Mesodermal cell (in vitro differentiated cells): ENCODE data around the gene PGLYRP3.

Source experiments
- H3K27ac ChIP-seq: 2 replicates; pipeline ENCODE4 v1.7.0; 2013; ENCODE audit warnings: mild to moderate bottlenecking, low read depth, low read length, moderate library complexity; ENCODE audit not compliant: severe bottlenecking
- H3K36me3 ChIP-seq: 2 replicates; pipeline ENCODE4 v1.7.1; 2013; ENCODE audit warnings: mild to moderate bottlenecking, low read length, moderate library complexity; ENCODE audit not compliant: control insufficient read depth, insufficient read depth
- H3K4me1 ChIP-seq: one replicate; pipeline ENCODE4 v1.7.1; 2013; ENCODE audit warnings: mild to moderate bottlenecking, low read length; ENCODE audit not compliant: insufficient read depth, control insufficient read depth, poor library complexity, severe bottlenecking
- H3K4me3 ChIP-seq: 2 replicates; pipeline ENCODE4 v1.7.0; 2013; ENCODE audit warnings: low read length, control low read depth, mild to moderate bottlenecking; ENCODE audit not compliant: insufficient read depth, poor library complexity, severe bottlenecking; ENCODE audit errors: extremely low read depth
- H3K9me3 ChIP-seq: 2 replicates; pipeline ENCODE4 v1.7.1; 2013; ENCODE audit warnings: mild to moderate bottlenecking, low read length, moderate library complexity; ENCODE audit not compliant: control insufficient read depth
- WGBS, 2 experiments: methylation state at CpG; one replicate each; pipeline ENCODE4 v1.1.5; 2013; ENCODE audit warnings: missing lambda C conversion rate in 2 of 2; ENCODE audit not compliant: insufficient coverage in 2 of 2; 5-methylcytosine and 5-hydroxymethylcytosine counted together

Gene PGLYRP3

GRCh38 chr1:153308540-153308939, 4.2 kb downstream of the PGLYRP3 start:
- WGBS, 2 experiments, result 89 to 94% methylated on average over 1 to 2 of the region's 2 CpGs
- Histone ChIP-seq H3K36me3 (no peaks in the 10 kb centered on the region), H3K9me3 (no peaks in the 10 kb centered on the region), H3K4me1 (no peaks in the 10 kb centered on the region), H3K27ac (no peak overlapping the region), H3K4me3 (no peak overlapping the region)

- no peaks in the 10 kb centered on the region for H3K9me3 ChIP-seq
- no peak overlapping the region for H3K4me3 ChIP-seq
- H3K4me1 ChIP-seq, result no peaks in the 10 kb centered on the region
- H3K27ac ChIP-seq, result no peak overlapping the region
- 79 to 92% methylated on average over 7 to 8 of the region's 10 CpGs for WGBS, 2 experiments
- no peaks in the 10 kb centered on the region for H3K36me3 ChIP-seq
These were observed 5.5 kb downstream of the PGLYRP3 start for GRCh38 chr1:153307221-153307600.

DNA sequence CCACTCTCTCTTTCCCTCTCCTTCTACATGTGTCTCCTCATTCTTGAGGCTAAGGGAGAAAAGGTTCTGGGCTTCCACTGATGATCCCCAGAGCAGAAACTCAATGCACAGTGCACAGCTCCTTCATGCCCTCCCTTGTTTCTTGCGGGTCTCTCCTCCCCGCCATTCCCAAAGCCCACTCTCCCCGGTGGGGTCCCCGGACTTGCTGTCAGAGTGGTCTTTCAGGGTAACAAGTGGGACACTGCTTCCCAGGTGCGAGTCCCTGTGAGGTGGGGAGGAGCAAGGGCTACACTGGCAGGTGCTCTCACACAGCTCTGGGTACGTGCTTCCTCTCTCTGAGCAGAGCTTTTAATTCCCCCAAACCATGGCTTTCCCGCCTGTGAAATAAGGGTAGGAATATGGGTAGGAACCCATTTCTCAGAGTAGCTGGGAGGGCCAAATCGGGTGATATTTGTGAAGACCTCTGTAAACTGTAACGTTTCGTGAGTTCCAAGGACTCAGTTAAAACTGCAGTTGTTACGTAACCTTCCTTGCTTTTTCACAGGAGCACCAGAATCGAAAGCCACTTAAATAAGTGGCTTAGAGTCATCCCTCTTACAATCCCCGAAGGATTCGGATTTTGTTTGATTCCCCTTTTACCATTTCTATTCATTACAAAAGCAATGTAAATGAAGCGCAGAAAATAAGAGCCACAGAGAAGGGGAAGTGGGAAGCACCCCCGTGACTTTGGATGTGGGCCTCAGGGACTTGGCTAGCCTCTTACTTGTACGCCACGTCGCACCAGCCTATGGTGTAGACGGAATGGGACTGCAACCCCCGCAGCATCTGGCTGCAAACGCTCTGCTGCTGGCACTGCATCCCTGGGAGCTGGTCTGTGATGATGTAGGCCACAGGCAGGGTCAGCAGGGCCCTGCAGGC, 6.2 kb downstream of the PGLYRP3 start:
- H3K9me3 ChIP-seq, result no peaks in the 10 kb centered on the region
- no peak overlapping the region for H3K27ac ChIP-seq
- no peaks in the 10 kb centered on the region for H3K4me1 ChIP-seq
- H3K4me3 ChIP-seq, result no peak overlapping the region
- no peaks in the 10 kb centered on the region for H3K36me3 ChIP-seq
- 84 to 93% methylated on average over 16 to 17 of the region's 22 CpGs for WGBS, 2 experiments

- no peaks in the 10 kb centered on the region for H3K36me3 ChIP-seq
- no peak overlapping the region for H3K27ac ChIP-seq
- H3K4me1 ChIP-seq, result no peaks in the 10 kb centered on the region
- 90 to 95% methylated on average over 5 of the region's 6 CpGs for WGBS, 2 experiments
- no peaks in the 10 kb centered on the region for H3K9me3 ChIP-seq
- H3K4me3 ChIP-seq, result no peak overlapping the region
These were observed 7.1 kb downstream of the PGLYRP3 start for GRCh38 chr1:153305682-153306081.

DNA sequence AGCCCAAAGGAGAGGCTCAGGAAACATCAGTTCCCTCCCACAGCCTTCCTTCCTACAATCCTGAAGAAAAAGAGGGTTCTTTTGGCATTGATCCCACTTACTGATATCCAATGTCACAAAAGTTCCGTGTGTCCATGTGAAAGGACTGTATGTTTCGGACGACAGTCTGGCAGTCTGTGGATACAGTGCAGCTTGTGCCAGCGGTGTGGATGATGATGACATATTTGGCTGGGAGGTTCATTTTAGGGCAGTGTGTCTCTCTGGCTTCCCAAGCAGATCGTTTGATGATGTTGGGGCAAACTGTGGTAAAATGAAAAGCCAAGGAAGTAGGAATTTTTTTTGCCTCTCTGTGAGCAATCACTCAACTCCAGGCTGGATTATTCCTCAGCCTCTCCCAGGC, 10.4 kb downstream of the PGLYRP3 start:
- H3K4me3 ChIP-seq, result no peak overlapping the region
- no peak overlapping the region for H3K27ac ChIP-seq
- WGBS, 2 experiments, result 89 to 92% methylated on average over 4 of the region's 5 CpGs
- H3K9me3 ChIP-seq, result no peaks in the 10 kb centered on the region
- no peaks in the 10 kb centered on the region for H3K4me1 ChIP-seq
- no peaks in the 10 kb centered on the region for H3K36me3 ChIP-seq

DNA sequence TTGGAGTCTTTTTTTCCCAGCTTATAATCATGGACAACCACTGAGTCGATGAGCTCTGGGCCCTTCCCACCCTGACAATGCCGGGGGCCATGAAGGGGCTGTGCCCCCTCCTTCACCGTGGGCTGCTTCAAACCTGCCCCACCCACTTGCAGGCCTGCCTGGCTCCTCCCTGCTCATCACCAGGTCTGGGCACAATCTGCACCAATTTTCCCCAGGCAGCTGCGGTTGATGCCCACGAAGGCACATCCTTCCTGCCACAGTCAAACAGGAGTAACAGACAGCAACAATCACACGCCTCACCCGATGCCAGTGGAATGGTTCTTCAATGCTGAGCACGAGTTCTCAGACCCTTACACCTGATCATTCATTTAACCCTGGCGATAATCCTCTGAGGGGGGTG, 18.9 kb downstream of the PGLYRP3 start:
- no peaks in the 10 kb centered on the region for H3K9me3 ChIP-seq
- no peaks in the 10 kb centered on the region for H3K36me3 ChIP-seq
- no peaks in the 10 kb centered on the region for H3K4me1 ChIP-seq
- H3K27ac ChIP-seq, result no peak overlapping the region
- 84 to 90% methylated on average over 5 to 6 of the region's 9 CpGs for WGBS, 2 experiments
- H3K4me3 ChIP-seq, result no peak overlapping the region

DNA sequence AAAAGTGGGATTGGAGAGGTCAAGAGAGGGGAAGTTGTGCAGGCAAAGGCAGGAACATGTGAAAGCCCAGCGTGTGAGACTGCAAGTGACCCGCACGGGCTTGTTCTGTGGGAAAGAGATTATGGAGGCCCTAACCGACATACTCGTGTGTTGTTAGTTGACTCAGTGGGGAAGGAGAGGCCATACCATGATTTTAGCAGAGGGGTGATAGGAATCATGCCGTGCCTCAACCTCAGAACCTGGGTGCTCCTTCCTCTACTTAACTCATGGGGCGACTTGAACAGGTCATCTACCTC, 19.3 kb downstream of the PGLYRP3 start:
- no peak overlapping the region for H3K4me3 ChIP-seq
- no peaks in the 10 kb centered on the region for H3K4me1 ChIP-seq
- no peak overlapping the region for H3K27ac ChIP-seq
- H3K36me3 ChIP-seq, result no peaks in the 10 kb centered on the region
- no peaks in the 10 kb centered on the region for H3K9me3 ChIP-seq
- 97 to 98% methylated on average over 3 to 7 of the region's 7 CpGs for WGBS, 2 experiments

- Histone ChIP-seq H3K9me3 (no peaks in the 10 kb centered on the region), H3K4me3 (no peak overlapping the region), H3K4me1 (no peaks in the 10 kb centered on the region), H3K27ac (no peak overlapping the region), H3K36me3 (no peaks in the 10 kb centered on the region)
- WGBS, 2 experiments, result 85 to 86% methylated on average over 19 of the region's 25 CpGs
These were observed 19.8 kb downstream of the PGLYRP3 start for GRCh38 chr1:153292740-153293479.

- H3K9me3 ChIP-seq, result no peaks in the 10 kb centered on the region
- H3K4me1 ChIP-seq, result no peaks in the 10 kb centered on the region
- H3K4me3 ChIP-seq, result no peak overlapping the region
- H3K36me3 ChIP-seq, result no peaks in the 10 kb centered on the region
- H3K27ac ChIP-seq, result no peak overlapping the region
- 73 to 79% methylated on average over 4 to 5 of the region's 8 CpGs for WGBS, 2 experiments
These were observed 20.6 kb downstream of the PGLYRP3 start for GRCh38 chr1:153292185-153292584.

- no peak overlapping the region for H3K27ac ChIP-seq
These were observed 21.2 kb downstream of the PGLYRP3 start for GRCh38 chr1:153291514-153291913.

More at GRCh38 chr1:153291514-153291913, 21.2 kb downstream of the PGLYRP3 start:
- Histone ChIP-seq H3K36me3 (no peaks in the 10 kb centered on the region), H3K4me1 (no peaks in the 10 kb centered on the region), H3K4me3 (no peak overlapping the region), H3K9me3 (no peaks in the 10 kb centered on the region)
- WGBS, 2 experiments, result 91 to 100% methylated on average over 2 to 3 of the region's 5 CpGs
